Measurements from ENCODE around the gene KAT8. TPM values are rescaled to one million over a fixed set of nuclear protein-coding genes. Genes with fewer than 3 reads are reported as not detected.

Gene KAT8
- 67.4 TPM for total RNA-seq
- long read RNA-seq, transcript KAT8-201 (11 exons, 1,525 nt): major isoform, 17 of 22 reads
- long read RNA-seq, partial matches to known transcripts: 0 of 22 reads
- long read RNA-seq, other reads (novel, unspliced or antisense): 1 of 22 reads

GRCh38 chr16:31117384-31118222, at the start of gene KAT8:
KAT8 (plus strand) TSS chr16:31117664; CDS start chr16:31117682, 18 bp downstream.
- DNase-seq (ENCODE audit: missing footprints) (peak; percentile 99), ATAC-seq (peak; percentile 96)
- intact Hi-C loops (cut with DNase I): loop anchor here (2.0 kb wide), 1 partner anchor 43 kb away; the partner anchor contains the start of genes ZNF646 and ZNF668

GRCh38 chr16:31071861-31072260, 45.6 kb upstream of the KAT8 start:
- ATAC-seq (no peak), DNase-seq (ENCODE audit: missing footprints) (no peak)
- intact Hi-C loops (cut with DNase I): loop anchor here (5.0 to 10.0 kb wide), 2 partner anchors 75 to 383 kb away; partner anchors contain the start of gene ARMC5

DNA sequence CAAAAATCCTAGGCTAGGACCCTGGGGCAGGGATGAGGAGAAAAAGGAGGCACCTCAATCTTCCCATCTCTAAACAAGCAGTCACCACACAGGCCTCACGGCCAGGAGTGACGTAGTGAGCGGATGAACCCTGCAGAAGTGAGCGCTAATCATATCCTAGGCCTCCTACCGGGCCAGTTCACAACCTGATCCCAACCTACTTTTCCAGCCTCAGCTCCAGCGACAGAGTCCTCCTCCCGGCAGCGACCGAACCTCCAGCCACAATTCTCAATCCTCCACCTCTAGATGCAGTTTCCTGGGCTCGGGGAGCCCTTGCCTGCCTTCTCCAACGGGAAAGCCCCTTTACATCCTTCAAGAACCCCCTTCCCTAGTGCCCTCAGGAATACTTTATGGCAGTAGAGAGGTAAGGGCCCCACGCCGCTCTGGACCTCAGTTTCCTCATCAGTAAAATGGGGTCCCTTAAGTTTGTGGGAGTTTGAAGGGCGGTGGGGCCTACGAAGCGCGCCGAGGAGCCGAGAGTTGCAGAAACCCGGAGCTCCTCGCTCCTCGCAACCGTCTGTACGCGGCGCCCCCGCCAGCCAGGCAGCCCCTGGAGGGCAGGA, 44.8 kb upstream of the KAT8 start:
- no peak for ATAC-seq
- DNase-seq (ENCODE audit: missing footprints): peak; percentile 51

DNA sequence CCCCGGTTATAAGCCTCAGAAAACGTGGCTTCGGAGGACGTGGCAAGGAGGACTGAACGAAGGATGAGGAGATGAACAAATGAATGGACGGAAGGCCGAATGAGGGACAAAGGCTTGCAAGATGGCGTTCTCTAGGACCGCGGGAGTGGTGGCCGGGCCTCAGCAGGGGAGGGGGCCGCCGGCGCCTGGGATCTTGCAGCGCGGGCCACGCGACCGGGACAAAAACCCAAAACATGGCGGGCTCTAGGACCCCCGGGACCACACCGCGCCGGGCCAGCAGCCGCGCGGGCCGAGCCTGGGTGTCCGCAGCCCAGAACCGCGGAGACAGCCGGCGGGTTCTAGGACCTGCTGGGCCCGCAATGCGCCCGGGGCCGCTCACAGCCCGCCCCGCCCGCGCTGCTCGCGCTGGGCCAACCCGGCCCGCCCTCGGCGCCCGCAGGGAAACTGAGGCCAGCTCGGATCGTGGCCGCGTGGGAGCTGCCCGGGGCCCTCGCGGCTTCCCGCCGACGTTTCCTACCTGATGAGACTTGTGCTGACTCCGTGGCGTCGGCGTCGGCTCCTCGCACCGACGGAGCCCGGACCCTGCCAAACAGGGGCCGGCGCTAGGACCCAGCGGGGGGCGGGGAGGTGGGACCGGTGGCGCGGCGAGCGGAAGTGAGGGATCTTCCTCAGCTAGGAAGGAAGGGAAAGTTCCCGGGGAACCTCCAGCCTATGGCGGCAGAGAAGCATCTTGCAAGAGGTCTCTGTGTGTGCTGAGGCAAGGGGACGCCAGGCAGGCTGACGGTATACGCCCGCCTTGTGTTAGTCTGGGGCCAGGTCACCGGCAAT, 44.1 kb upstream of the KAT8 start:
- ATAC-seq (peak; percentile 88), DNase-seq (ENCODE audit: missing footprints) (peak; percentile 95)
- intact Hi-C loops (cut with DNase I): loop anchor here (1.0 to 10.0 kb wide), 3 partner anchors 39 to 381 kb away; partner anchors contain the start of gene ARMC5

More for the DNA sequence above, 44.8 kb upstream of the KAT8 start:
- intact Hi-C loops (cut with DNase I): loop anchor here (1.0 to 10.0 kb wide), 3 partner anchors 38 to 382 kb away; partner anchors contain the start of gene ARMC5

- ATAC-seq (peak; percentile 97), DNase-seq (ENCODE audit: missing footprints) (peak; percentile 99)
- intact Hi-C loops (cut with DNase I): loop anchor here (1.0 to 10.0 kb wide), 6 partner anchors 21 to 381 kb away; partner anchors contain the start of genes ARMC5, KAT8 and VKORC1
Measured at GRCh38 chr16:31073970-31074813, 43.3 kb upstream of the KAT8 start, which contains the start of the genes ZNF646 and ZNF668. ZNF646 (plus strand) TSS chr16:31074422; CDS start chr16:31076325, 1,903 bp downstream. ZNF668 (minus strand) TSS chr16:31074240; CDS start chr16:31064459, 9,781 bp downstream.

- intact Hi-C loops (cut with DNase I): loop anchor here (1.0 to 10.0 kb wide), 5 partner anchors 20 to 380 kb away; partner anchors contain the start of genes ARMC5, KAT8 and VKORC1
- ATAC-seq: no peak
- no peak for DNase-seq (ENCODE audit: missing footprints)
Measured at GRCh38 chr16:31074814-31075183, 42.7 kb upstream of the KAT8 start.

DNA sequence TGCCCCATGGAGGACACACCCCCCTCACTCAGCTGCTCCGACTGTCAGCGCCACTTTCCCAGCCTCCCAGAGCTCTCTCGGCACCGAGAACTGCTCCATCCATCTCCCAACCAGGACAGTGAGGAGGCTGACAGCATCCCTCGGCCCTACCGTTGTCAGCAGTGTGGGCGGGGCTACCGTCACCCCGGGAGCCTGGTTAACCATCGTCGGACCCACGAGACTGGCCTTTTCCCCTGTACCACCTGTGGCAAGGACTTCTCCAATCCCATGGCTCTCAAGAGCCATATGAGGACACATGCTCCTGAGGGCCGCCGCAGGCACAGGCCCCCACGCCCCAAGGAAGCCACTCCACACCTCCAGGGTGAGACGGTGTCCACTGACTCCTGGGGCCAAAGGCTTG, 41.1 kb upstream of the KAT8 start:
- intact Hi-C loops (cut with DNase I): loop anchor here (10.0 kb wide), 1 partner anchor 378 kb away; the partner anchor contains the start of gene ARMC5
- DNase-seq (ENCODE audit: missing footprints) (peak; percentile 56), ATAC-seq (no peak)

DNA sequence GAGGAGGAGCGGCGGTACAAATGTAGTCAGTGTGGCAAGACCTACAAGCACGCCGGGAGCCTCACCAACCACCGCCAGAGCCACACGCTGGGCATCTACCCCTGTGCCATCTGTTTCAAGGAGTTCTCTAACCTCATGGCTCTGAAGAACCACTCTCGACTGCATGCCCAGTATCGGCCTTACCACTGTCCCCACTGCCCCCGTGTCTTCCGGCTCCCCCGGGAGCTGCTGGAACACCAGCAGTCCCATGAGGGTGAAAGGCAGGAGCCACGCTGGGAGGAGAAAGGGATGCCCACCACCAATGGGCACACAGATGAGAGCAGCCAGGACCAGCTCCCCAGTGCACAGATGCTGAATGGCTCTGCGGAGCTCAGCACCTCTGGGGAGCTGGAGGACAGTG, 40.4 kb upstream of the KAT8 start:
- ATAC-seq: no peak
- intact Hi-C loops (cut with DNase I): loop anchor here (10.0 kb wide), 1 partner anchor 378 kb away; the partner anchor contains the start of gene ARMC5
- DNase-seq (ENCODE audit: missing footprints): no peak

GRCh38 chr16:31077592-31078396, 39.7 kb upstream of the KAT8 start:
- DNase-seq (ENCODE audit: missing footprints): no peak
- no peak for ATAC-seq
- intact Hi-C loops (cut with DNase I): loop anchor here (10.0 kb wide), 1 partner anchor 377 kb away; the partner anchor contains the start of gene ARMC5

- intact Hi-C loops (cut with DNase I): loop anchor here (10.0 kb wide), 1 partner anchor 376 kb away; the partner anchor contains the start of gene ARMC5
- no peak for ATAC-seq
- DNase-seq (ENCODE audit: missing footprints): no peak
Measured at GRCh38 chr16:31078597-31079341, 38.7 kb upstream of the KAT8 start.

GRCh38 chr16:31079342-31079944, 38.0 kb upstream of the KAT8 start:
- intact Hi-C loops (cut with DNase I): loop anchor here (10.0 kb wide), 1 partner anchor 375 kb away; the partner anchor contains the start of gene ARMC5

GRCh38 chr16:31080035-31080629, 37.3 kb upstream of the KAT8 start:
- DNase-seq (ENCODE audit: missing footprints) (no peak), ATAC-seq (no peak)
- intact Hi-C loops (cut with DNase I): no loop called here

More at GRCh38 chr16:31079342-31079944, 38.0 kb upstream of the KAT8 start:
- no peak for ATAC-seq
- no peak for DNase-seq (ENCODE audit: missing footprints)

GRCh38 chr16:31080756-31081419, 36.6 kb upstream of the KAT8 start:
- no peak for DNase-seq (ENCODE audit: missing footprints)
- ATAC-seq: no peak
- intact Hi-C loops (cut with DNase I): no loop called here
